Measurements from ENCODE around the gene TIMM44. TPM values are rescaled to one million over a fixed set of nuclear protein-coding genes. Genes with fewer than 3 reads are reported as not detected.
"Not testable (repeated sequence)": the region's sequence is repeated elsewhere in the genome, so short reads cannot be mapped to it uniquely, and the experiment has no call there.

The TIMM44 gene
- total RNA-seq, 1 experiment from 2014 or later, result 55.5 TPM

- peak; percentile 44 for DNase-seq (ENCODE audit: low spot score)
Measured at GRCh38 chr19:7902796-7903243, 40.6 kb downstream of the TIMM44 start.

GRCh38 chr19:7901337-7901736, 42.1 kb downstream of the TIMM44 start:
- no peak for DNase-seq (ENCODE audit: low spot score)

- no peak for DNase-seq (ENCODE audit: low spot score)
Measured at GRCh38 chr19:7900931-7901330, 42.5 kb downstream of the TIMM44 start.

- no peak for DNase-seq (ENCODE audit: low spot score)
Measured at GRCh38 chr19:7900401-7900870, 43.0 kb downstream of the TIMM44 start.

- DNase-seq (ENCODE audit: low spot score), result no peak
Measured at GRCh38 chr19:7899751-7900378, 43.6 kb downstream of the TIMM44 start.

GRCh38 chr19:7898967-7899366, 44.5 kb downstream of the TIMM44 start:
- DNase-seq (ENCODE audit: low spot score), result no peak

GRCh38 chr19:7897292-7897691, 46.2 kb downstream of the TIMM44 start:
- DNase-seq (ENCODE audit: low spot score), result no peak

GRCh38 chr19:7895565-7895964, 47.9 kb downstream of the TIMM44 start:
- no peak for DNase-seq (ENCODE audit: low spot score)

- DNase-seq (ENCODE audit: low spot score), result peak; percentile 82
Measured at GRCh38 chr19:7894612-7895309, 48.7 kb downstream of the TIMM44 start.

GRCh38 chr19:7893362-7894101, 49.9 kb downstream of the TIMM44 start:
- not testable (repeated sequence) for DNase-seq (ENCODE audit: low spot score)

GRCh38 chr19:7888826-7889217, 54.6 kb downstream of the TIMM44 start:
- no peak for DNase-seq (ENCODE audit: low spot score)

GRCh38 chr19:7888145-7888825, 55.2 kb downstream of the TIMM44 start, which contains the start of gene LRRC8E:
TSS of gene LRRC8E (plus strand) at chr19:7888510. CDS start at chr19:7895604, 7,094 bp downstream.
- peak; percentile 47 for DNase-seq (ENCODE audit: low spot score)

GRCh38 chr19:7887408-7888144, 55.9 kb downstream of the TIMM44 start:
- no peak for DNase-seq (ENCODE audit: low spot score)

GRCh38 chr19:7885818-7886217, 57.6 kb downstream of the TIMM44 start:
- peak; percentile 11 for DNase-seq (ENCODE audit: low spot score)

- no peak for DNase-seq (ENCODE audit: low spot score)
Measured at GRCh38 chr19:7883796-7884570, 59.5 kb downstream of the TIMM44 start.

GRCh38 chr19:7883105-7883504, 60.4 kb downstream of the TIMM44 start:
- no peak for DNase-seq (ENCODE audit: low spot score)

- no peak for DNase-seq (ENCODE audit: low spot score)
Measured at GRCh38 chr19:7881910-7882309, 61.6 kb downstream of the TIMM44 start.

GRCh38 chr19:7879836-7880235, 63.6 kb downstream of the TIMM44 start:
- no peak for DNase-seq (ENCODE audit: low spot score)

GRCh38 chr19:7879111-7879807, 64.2 kb downstream of the TIMM44 start:
- DNase-seq (ENCODE audit: low spot score), result no peak
